Ovary (tissue), 9 donors: Measurements from ENCODE around the gene VIM. TPM values are rescaled to one million over a fixed set of nuclear protein-coding genes. Genes with fewer than 3 reads are reported as not detected.

Source experiments
- DNase-seq, 5 donors: peaks; one replicate each; pipeline ENCODE4 v3.0.0-alpha.2; 2019 to 2020
- H3K27ac ChIP-seq, 2 donors: fragments of 200-600 bp; one replicate each; pipeline versions ENCODE4 v1.5.1 to v1.8.0; 2019 to 2022
- H3K27me3 ChIP-seq: fragments of 200-600 bp; one replicate; pipeline ENCODE4 v1.8.0; 2022
- H3K36me3 ChIP-seq: fragments of 200-600 bp; sonication (generic); one replicate; pipeline ENCODE4 v1.5.1; 2019
- H3K4me1 ChIP-seq: one replicate; pipeline ENCODE4 v1.8.1; 2013; ENCODE audit warnings: mild to moderate bottlenecking, moderate library complexity; ENCODE audit not compliant: insufficient read depth
- H3K4me3 ChIP-seq: fragments of 200-600 bp; sonication (generic); one replicate; pipeline ENCODE4 v1.5.1; 2017
- H3K9me3 ChIP-seq, 2 donors: fragments of 200-600 bp in 1 of 2; sonication (generic) in 1 of 2; one replicate each; pipeline versions ENCODE4 v1.5.1 to v1.8.1; 2013 to 2019; ENCODE audit warnings: mild to moderate bottlenecking in 1 of 2, moderate library complexity in 1 of 2
- EP300 ChIP-seq: sonication (generic); formaldehyde crosslinking; IDR thresholded peaks from one replicate; pipeline ENCODE4 v1.6.1; 2017; ENCODE audit warnings: antibody characterized with exemption
- POLR2A ChIP-seq: fragments of 450-650 bp; IDR thresholded peaks from one replicate; pipeline ENCODE4 v1.6.1; 2017; ENCODE audit warnings: antibody characterized with exemption, mild to moderate bottlenecking, moderate library complexity
- WGBS, 3 donors: extraction: QIAGEN DNeasy Blood & Tissue Kit in 1 of 3; methylation state at CpG; one replicate each; pipeline versions ENCODE4 v1.1.5 to v1.1.7; 2013 to 2017; 5-methylcytosine and 5-hydroxymethylcytosine counted together
- intact Hi-C, 4 donors: fragments of 100-400 bp; cut with DNase I; formaldehyde crosslinking; loops; one replicate each; pipeline versions ENCODE4 v1.11.0 to v1.15.1; 2022 to 2023
- polyA plus RNA-seq, 2 donors: library from polyadenylated mRNA; stranded (reverse); fragments of 200-250 nt in 1 of 2; fragments of 350-450 nt in 1 of 2; fragmentation: Illumina TruSeq in 1 of 2; extraction: RNeasy Lipid Tissue Mini Kit (QIAGEN cat#74804) in 1 of 2; gene quantifications; one replicate each; pipeline ENCODE4 v1.2.3, GENCODE V29; 2013 to 2014
- total RNA-seq, 7 donors: library from RNA; depleted of rRNA in 2 of 7; stranded (reverse); fragments of >200 nt in 2 of 7; fragmentation: NEBNext Ultra II Directional in 3 of 7; extraction: Animal tissue kit (Norgen Biotek cat#: 25700) in 3 of 7; gene quantifications; one replicate each; pipeline versions ENCODE4 v1.1.0 to v1.2.4, GENCODE V29; 2016 to 2023
- TF ChIP-seq, protein P1 (sequence below), 3 donors: fragments of 450-650 bp in 2 of 3; fragments of 200-600 bp in 1 of 3; IDR thresholded peaks; one replicate each; pipeline versions ENCODE4 v1.5.1 to v1.8.0; 2016 to 2022; ENCODE audit warnings: antibody characterized with exemption in 3 of 3, mild to moderate bottlenecking in 1 of 3
- donor health status: DM: no; HTN: no; CAD: no; lungs with moderate emphysema.
- donor health status: DM: no; HTN: no; CAD: no.
- donor health status: Bipolar disorder and iron deficiency.
- donor health status: DM: yes; HTN: yes; CAD: no.
- donor health status: DM: no; HTN: no; CAD: no.
- donor health status: DM: yes; HTN: yes; CAD: no.

VIM gene
- total and polyA plus RNA-seq, 9 donors, result 2,370 to 6,135 (median 4,661) TPM

DNA sequence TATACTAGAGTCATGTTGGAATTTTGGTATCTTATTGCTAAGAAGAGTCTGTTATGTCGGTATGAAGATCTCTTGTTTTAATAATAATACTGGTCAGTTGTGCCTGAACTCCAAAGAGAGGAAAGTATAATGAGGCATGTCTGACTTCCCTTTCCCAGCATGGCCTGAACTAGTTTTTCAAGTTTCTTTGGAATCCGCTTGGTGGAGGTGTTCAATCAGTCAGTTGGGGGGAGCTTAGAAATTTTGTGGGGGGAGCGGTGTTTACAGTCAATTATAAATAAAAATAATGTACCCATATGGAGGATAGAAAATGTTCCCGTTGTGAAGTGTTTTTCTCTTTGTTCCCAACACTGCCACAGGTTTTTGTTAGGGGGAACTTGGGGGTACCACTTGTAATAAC is 25.0 kb upstream of the VIM start:
- intact Hi-C loops, result no loop called here
- Histone ChIP-seq H3K27me3 (no peaks in the 10 kb centered on the region), H3K9me3 (no peaks in the 10 kb centered on the region), H3K27ac (no peak overlapping the region), H3K4me1 (no peaks in the 10 kb centered on the region), H3K4me3 (no peak overlapping the region), H3K36me3 (no peaks in the 10 kb centered on the region)
- DNase-seq, result no peak
- WGBS, 3 donors, result 90 to 96% (median 91%) methylated on average over 4 of the region's 4 CpGs
- TF ChIP-seq EP300 (no peak), POLR2A (no peak)
- TF ChIP-seq, protein P1, sequence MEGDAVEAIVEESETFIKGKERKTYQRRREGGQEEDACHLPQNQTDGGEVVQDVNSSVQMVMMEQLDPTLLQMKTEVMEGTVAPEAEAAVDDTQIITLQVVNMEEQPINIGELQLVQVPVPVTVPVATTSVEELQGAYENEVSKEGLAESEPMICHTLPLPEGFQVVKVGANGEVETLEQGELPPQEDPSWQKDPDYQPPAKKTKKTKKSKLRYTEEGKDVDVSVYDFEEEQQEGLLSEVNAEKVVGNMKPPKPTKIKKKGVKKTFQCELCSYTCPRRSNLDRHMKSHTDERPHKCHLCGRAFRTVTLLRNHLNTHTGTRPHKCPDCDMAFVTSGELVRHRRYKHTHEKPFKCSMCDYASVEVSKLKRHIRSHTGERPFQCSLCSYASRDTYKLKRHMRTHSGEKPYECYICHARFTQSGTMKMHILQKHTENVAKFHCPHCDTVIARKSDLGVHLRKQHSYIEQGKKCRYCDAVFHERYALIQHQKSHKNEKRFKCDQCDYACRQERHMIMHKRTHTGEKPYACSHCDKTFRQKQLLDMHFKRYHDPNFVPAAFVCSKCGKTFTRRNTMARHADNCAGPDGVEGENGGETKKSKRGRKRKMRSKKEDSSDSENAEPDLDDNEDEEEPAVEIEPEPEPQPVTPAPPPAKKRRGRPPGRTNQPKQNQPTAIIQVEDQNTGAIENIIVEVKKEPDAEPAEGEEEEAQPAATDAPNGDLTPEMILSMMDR (IDR thresholded peaks at IDR 0.05), result no peak

DNA sequence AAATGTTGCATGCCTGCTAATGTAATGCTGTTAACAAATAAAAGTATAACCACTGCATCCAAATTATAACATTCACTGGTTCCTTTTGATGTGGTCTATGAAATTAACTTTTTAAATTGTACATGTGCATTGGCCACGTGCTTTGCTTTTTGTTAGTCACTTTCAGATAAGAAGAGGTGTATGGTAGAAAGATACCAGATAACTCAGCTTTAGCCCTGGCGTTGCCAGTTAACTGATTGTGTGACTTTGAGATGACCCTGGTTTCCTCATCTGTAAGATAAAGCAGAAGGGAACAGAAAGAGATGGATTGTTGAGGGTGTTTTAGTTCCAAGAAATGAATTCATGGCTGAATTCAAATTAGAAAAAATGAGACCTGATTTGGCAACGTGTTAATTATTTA is 24.6 kb upstream of the VIM start:
- no peak for DNase-seq
- intact Hi-C loops, result no loop called here
- Histone ChIP-seq H3K36me3 (no peaks in the 10 kb centered on the region), H3K27ac (no peak overlapping the region), H3K4me1 (no peaks in the 10 kb centered on the region), H3K9me3 (no peaks in the 10 kb centered on the region), H3K4me3 (no peak overlapping the region), H3K27me3 (no peaks in the 10 kb centered on the region)
- TF ChIP-seq EP300 (no peak), POLR2A (no peak)
- WGBS, 3 donors, result 25 to 38% (median 38%) methylated on average over 3 of the region's 3 CpGs

DNA sequence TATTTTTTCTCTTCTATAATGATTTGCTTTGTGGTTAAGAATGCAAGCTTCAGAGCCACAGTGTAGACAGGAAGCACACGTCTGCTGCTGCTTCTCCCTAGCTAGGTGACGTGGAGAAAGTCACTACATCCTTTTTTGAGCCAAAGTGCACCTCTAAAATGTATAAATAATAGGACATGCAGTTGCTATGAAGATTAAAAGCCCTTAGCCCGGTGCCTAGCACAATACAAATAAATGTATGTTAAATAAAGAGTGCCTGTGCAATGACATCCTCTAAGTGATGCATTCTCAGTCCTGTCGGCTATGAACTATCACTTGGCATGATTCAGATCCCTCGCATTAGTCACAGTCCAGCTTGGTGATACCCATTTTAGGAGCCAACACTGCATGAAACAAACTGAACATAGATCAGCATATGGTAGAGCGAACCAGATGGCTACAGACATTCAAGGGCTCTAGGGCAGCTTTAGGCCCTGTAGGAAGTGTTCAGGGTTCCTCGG is 21.8 kb upstream of the VIM start:
- no peaks in the 10 kb centered on the region for H3K27me3 ChIP-seq
- TF ChIP-seq POLR2A (no peak), EP300 (no peak)
- TF ChIP-seq, protein P1 (IDR thresholded peaks at IDR 0.05), result no peak
- H3K36me3 ChIP-seq, result no peaks in the 10 kb centered on the region
- no peak overlapping the region for H3K27ac ChIP-seq
- intact Hi-C loops, result no loop called here
- no peak for DNase-seq
- no peaks in the 10 kb centered on the region for H3K9me3 ChIP-seq
- no peak overlapping the region for H3K4me3 ChIP-seq
- H3K4me1 ChIP-seq, result peaks cover 2% of the 10 kb centered on the region
- 73 to 83% (median 79%) methylated on average over 7 of the region's 7 CpGs for WGBS, 3 donors

DNA sequence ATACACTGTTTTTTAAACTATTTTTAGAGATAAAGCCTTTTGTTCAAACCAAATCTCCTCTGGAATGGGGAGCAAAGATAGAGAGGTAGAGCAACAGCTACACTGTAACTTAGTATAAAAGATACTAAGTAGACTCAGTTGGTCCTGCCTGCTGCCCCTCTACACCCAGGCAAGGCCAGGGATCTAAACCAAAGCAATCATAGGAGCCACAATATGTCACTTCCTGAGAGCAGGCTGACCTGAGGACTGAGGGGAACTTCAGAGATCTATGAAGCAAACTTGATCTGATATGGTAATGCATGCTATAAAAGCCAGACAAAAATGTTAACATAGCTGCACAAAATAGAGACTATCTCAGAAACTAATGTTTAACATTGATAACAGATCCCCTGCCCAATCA is 19.6 kb upstream of the VIM start:
- no peaks in the 10 kb centered on the region for H3K36me3 ChIP-seq
- intact Hi-C loops, result no loop called here
- no peak overlapping the region for H3K27ac ChIP-seq
- TF ChIP-seq, protein P1 (IDR thresholded peaks at IDR 0.05), result no peak
- TF ChIP-seq POLR2A, result no peak
- no peak for DNase-seq
- H3K4me1 ChIP-seq, result peaks cover 2% of the 10 kb centered on the region
- no peak overlapping the region for H3K4me3 ChIP-seq
- no peaks in the 10 kb centered on the region for H3K27me3 ChIP-seq
- no peaks in the 10 kb centered on the region for H3K9me3 ChIP-seq

DNA sequence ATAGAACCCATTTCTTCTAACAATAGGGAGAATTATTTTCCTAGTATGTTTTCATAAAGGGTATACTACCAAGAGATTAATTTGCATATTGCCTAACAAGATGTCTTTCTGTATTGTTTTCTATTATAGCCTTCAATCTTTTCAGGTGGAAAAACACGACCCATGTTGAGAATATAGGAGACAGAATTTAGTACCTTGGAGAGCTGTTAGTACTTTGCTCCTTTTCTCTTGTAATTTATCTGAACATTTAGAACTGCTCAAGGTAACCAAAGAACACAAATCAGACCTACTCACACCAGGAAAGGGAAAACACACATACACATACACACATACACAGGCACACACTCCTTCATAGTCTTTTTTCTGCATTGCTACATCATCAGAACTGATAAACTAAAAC is 18.7 kb upstream of the VIM start:
- Histone ChIP-seq H3K4me1 (peaks cover 2% of the 10 kb centered on the region), H3K27ac (no peak overlapping the region), H3K4me3 (no peak overlapping the region), H3K9me3 (no peaks in the 10 kb centered on the region), H3K36me3 (no peaks in the 10 kb centered on the region), H3K27me3 (no peaks in the 10 kb centered on the region)
- 61 to 80% (median 77%) methylated on average over 1 of the region's 1 CpG for whole genome bisulfite sequencing, 3 donors
- intact Hi-C loops, result no loop called here
- DNase-seq, result no peak
- no peak for TF ChIP-seq EP300
- TF ChIP-seq POLR2A, result no peak
- TF ChIP-seq, protein P1 (IDR thresholded peaks at IDR 0.05), result no peak
